T-helper 1 cell treated with Interleukin-12 subunit alpha and Interleukin-12 subunit beta and Interleukin-4 antibody, amounts not matched to agents 30 μg/mL and 1 μg/mL, for 36 hours (primary cell): ENCODE data around the gene NFKB1.

Experiments used
- H3K27ac Mint-ChIP-seq: one replicate; pipeline ENCODE4 v1.8.0; 2021; ENCODE audit warnings: mild to moderate bottlenecking, mixed read lengths
- H3K27me3 Mint-ChIP-seq: one replicate; pipeline ENCODE4 v1.8.0; 2021; ENCODE audit warnings: low read depth, mixed read lengths
- H3K36me3 Mint-ChIP-seq: one replicate; pipeline ENCODE4 v1.8.0; 2021; ENCODE audit warnings: low read depth, mixed read lengths
- H3K4me1 Mint-ChIP-seq: one replicate; pipeline ENCODE4 v1.8.0; 2021; ENCODE audit warnings: low read depth, mixed read lengths
- H3K4me3 Mint-ChIP-seq: one replicate; pipeline ENCODE4 v1.8.0; 2021; ENCODE audit warnings: mild to moderate bottlenecking, moderate library complexity, mixed read lengths
- H3K9me3 Mint-ChIP-seq: one replicate; pipeline ENCODE4 v1.8.0; 2021; ENCODE audit warnings: mixed read lengths

The NFKB1 gene

DNA sequence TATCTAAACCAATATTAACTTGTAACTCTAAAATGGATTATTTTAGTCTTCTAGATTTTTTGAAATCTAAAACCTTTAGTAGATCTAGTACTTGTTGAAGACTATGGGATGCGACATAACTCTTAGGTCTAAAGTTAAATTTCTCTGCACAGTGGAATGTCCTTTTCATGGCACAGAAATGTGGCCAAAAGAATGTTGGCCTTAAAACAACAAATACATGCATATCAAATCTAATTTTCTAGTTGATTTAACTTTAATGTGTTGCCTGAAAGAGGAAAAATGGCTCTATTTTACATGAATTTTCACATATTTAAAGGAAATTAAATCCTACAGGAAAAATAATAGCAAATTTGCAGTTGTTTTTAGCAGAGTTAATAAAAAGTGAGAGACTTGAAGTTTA lies 30.3 kb downstream of the NFKB1 start:
- no peak overlapping the region for H3K4me3 Mint-ChIP-seq
- no peaks in the 10 kb centered on the region for H3K9me3 Mint-ChIP-seq
- no peaks in the 10 kb centered on the region for H3K27me3 Mint-ChIP-seq
- peaks cover 65% of the 10 kb centered on the region for H3K4me1 Mint-ChIP-seq
- H3K36me3 Mint-ChIP-seq = peaks cover 40% of the 10 kb centered on the region
- no peak overlapping the region for H3K27ac Mint-ChIP-seq

DNA sequence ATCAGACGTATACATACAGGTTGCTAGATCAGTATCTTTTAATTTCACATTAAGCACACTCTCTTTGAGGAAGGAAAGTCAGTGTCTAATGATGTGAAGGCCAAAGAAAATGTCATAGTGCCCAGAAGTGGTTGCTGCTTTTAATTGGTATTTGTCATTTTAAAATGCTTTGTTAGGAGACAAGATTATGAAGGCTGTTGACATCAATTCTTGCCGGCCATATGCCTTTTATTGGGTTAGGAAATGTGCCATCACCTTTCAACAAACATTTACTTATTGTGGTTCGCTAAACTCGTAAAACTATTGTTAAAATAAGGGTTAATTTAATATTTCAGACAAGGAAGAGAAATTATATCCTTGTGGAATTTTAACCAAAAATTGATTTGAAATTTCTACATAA lies 32.2 kb downstream of the NFKB1 start:
- peaks cover 47% of the 10 kb centered on the region for H3K4me1 Mint-ChIP-seq
- H3K27me3 Mint-ChIP-seq = no peaks in the 10 kb centered on the region
- peaks cover 32% of the 10 kb centered on the region for H3K36me3 Mint-ChIP-seq
- no peak overlapping the region for H3K27ac Mint-ChIP-seq
- H3K9me3 Mint-ChIP-seq = no peaks in the 10 kb centered on the region
- no peak overlapping the region for H3K4me3 Mint-ChIP-seq

DNA sequence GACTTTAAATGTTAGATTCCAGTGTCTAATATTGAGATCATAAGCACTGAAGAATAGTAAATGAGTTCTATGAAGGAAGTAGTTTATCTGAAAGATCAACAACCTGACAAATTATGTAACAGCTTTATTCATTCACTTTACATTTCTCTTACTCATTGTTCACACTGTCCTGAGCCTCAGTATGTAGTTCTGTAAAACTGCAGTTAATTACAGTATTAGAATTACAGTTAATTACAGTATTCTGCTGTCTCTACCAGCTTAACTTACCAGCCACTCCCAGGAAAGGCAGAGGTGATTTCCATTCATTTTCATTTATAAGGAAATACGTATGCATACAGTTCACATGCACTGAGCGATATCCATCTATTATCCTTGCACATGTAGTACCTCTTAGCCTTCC lies 32.7 kb downstream of the NFKB1 start:
- Mint-ChIP-seq H3K27ac (no peak overlapping the region), H3K9me3 (no peaks in the 10 kb centered on the region), H3K36me3 (peaks cover 31% of the 10 kb centered on the region), H3K4me3 (no peak overlapping the region), H3K27me3 (no peaks in the 10 kb centered on the region), H3K4me1 (peaks cover 43% of the 10 kb centered on the region)

DNA sequence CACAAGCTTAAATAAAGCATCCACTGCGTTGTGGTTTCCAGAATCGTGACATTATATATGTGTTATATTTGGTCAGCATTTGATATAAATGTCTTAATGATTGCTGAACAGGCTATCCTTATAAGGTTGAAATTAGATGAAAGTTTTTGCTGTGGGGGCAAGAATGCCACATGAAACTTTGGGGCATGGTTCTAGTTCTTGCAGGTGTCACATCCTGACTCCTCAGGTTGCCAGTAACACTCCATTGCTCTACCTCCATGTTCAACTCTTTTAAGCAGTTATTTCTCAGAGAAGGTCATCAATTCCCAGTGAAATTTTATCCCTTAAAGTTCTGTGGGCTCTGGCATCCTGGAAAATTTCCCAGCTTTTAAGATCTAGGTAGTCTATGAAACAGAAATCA lies 33.7 kb downstream of the NFKB1 start:
- H3K9me3 Mint-ChIP-seq = no peaks in the 10 kb centered on the region
- peaks cover 38% of the 10 kb centered on the region for H3K4me1 Mint-ChIP-seq
- no peaks in the 10 kb centered on the region for H3K27me3 Mint-ChIP-seq
- no peak overlapping the region for H3K27ac Mint-ChIP-seq
- no peak overlapping the region for H3K4me3 Mint-ChIP-seq
- H3K36me3 Mint-ChIP-seq = peaks cover 32% of the 10 kb centered on the region

DNA sequence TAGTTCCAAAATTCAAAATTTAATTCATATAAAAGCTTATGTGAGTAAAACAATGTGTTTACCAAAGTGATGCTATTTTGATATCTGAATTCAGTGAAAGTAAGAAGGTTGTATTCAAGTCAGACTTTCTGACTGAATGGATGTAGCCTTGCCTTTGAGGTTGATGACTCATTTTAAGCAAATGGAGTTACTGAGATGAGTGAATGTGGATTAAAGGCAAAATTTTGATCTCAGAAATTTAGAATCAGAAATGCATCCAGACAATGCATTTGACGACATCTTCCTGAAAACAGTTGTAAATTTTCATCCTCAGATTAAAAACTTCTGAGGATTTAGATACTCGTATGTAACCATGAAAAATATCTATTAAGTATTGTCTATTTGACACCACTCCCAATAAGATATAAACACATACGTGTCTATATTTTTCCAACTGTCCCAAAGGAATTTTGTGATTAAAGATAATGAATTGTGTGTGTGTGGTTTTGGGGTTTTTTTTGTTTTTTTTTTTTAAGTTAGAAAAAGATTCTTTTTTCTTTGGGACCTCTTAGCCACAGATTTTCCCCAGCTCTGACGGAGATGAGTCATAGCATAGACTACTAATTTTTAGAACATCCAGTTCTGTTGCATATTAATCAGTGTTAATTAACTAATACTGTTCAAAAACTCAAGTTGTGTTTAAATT lies 34.4 kb downstream of the NFKB1 start:
- Mint-ChIP-seq H3K27ac (no peak overlapping the region), H3K36me3 (peaks cover 30% of the 10 kb centered on the region), H3K4me1 (peaks cover 35% of the 10 kb centered on the region), H3K9me3 (no peaks in the 10 kb centered on the region), H3K4me3 (no peak overlapping the region), H3K27me3 (no peaks in the 10 kb centered on the region)

DNA sequence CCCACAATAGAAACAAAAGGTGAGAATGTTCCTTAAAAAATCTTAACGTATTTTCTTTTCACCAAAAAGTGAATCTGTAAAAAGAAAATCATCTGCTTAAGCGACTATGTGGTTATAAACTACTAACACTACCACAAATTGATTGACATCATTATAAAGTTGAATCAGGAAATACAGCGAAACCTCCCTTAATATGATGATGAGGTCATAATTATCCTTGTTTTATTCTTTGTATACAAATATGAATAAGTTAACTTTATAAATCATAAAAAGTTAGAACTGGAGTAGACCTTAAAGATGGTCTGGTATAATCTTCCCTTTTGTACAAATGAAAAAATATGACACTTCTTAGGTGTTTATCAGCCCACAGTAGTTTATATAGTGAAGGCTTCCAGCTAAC lies 35.6 kb downstream of the NFKB1 start:
- no peak overlapping the region for H3K4me3 Mint-ChIP-seq
- no peaks in the 10 kb centered on the region for H3K9me3 Mint-ChIP-seq
- H3K27me3 Mint-ChIP-seq = no peaks in the 10 kb centered on the region
- peaks cover 38% of the 10 kb centered on the region for H3K4me1 Mint-ChIP-seq
- H3K27ac Mint-ChIP-seq = no peak overlapping the region
- H3K36me3 Mint-ChIP-seq = peaks cover 27% of the 10 kb centered on the region

DNA sequence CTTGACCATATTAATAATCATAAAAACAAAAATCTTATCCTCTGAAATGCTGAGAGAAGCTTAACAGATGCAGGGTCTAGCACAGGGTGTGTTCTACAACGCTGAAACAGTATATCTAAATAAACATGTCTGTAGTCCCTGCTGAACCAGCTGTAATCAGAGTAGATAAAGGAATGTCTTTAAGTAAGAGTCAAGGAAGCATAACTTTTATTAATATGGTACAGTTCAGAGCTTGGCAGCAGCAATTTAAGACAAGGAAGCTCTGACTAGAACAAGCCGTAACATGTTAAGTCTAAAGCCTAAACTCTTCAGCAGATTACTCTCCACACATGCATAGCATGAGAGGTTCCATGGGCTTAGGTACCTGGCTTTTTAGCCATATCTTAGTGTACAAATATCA lies 36.1 kb downstream of the NFKB1 start:
- Mint-ChIP-seq H3K27ac (no peak overlapping the region), H3K36me3 (peaks cover 26% of the 10 kb centered on the region), H3K27me3 (no peaks in the 10 kb centered on the region), H3K4me1 (peaks cover 38% of the 10 kb centered on the region), H3K4me3 (no peak overlapping the region), H3K9me3 (no peaks in the 10 kb centered on the region)

DNA sequence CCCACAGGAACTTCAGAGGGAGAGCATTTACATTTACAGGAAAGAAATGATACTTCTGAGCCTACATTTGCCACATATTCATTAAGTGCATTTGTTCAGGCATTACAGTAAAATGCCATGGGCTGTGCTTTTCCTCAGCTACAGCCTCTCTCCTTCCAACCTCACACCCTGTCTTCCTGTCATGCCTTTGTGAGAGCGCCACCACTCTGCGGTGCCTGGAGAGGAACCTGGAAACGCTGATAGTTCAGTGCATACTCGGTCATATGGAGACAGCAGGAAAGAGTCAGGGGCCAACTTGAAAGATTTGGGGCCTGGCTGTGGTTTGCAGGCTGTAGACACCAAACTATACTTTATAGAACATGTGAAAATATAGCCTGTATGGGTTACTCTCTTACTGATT lies 40.5 kb downstream of the NFKB1 start:
- no peaks in the 10 kb centered on the region for H3K27me3 Mint-ChIP-seq
- H3K4me3 Mint-ChIP-seq = no peak overlapping the region
- peaks cover 17% of the 10 kb centered on the region for H3K4me1 Mint-ChIP-seq
- no peaks in the 10 kb centered on the region for H3K9me3 Mint-ChIP-seq
- H3K27ac Mint-ChIP-seq = no peak overlapping the region
- peaks cover 31% of the 10 kb centered on the region for H3K36me3 Mint-ChIP-seq

DNA sequence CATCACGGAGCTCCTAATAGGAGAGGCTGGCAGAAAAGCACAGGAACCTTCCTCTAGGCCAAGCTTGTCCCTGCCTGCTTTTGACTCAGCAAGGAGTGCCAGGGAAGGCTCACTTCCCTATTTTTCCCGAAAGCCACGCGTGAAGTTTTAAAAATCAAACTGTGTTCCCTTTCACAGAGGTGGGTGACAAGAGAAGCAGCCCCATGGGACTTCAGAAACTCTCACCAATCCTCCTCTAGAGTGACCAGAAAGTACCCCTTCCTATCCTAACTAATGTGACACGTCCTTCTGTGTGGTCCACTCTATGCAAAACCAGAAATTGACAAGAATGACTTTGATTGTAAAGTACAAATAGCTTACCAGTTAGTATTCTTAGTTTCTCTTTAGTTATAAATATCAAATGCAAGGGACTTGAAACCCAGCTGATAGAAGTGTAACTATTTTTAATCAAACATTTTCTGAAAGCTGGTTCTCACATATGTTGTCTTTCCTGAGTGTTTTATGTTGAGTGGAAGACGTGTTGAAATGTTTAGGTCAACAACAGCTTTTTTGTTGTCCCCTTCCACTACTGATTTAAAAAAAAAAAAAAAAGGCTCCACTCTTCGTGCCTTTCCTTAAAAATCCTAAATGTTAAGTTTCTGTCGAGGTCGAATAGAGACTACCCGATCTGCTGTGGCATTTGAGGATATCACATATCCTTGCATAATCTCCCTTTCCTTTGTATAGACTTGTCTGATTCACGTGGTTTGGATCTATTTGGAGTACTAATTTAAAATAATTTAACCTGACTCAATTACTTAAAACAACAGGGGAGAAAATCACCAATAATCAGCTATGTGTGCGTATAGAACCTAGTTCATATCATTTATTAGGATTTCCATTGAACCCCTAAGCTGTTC lies 42.1 kb downstream of the NFKB1 start:
- Mint-ChIP-seq H3K4me3 (no peak overlapping the region), H3K36me3 (peaks cover 36% of the 10 kb centered on the region), H3K27ac (no peak overlapping the region), H3K27me3 (no peaks in the 10 kb centered on the region), H3K9me3 (no peaks in the 10 kb centered on the region), H3K4me1 (peaks cover 22% of the 10 kb centered on the region)

DNA sequence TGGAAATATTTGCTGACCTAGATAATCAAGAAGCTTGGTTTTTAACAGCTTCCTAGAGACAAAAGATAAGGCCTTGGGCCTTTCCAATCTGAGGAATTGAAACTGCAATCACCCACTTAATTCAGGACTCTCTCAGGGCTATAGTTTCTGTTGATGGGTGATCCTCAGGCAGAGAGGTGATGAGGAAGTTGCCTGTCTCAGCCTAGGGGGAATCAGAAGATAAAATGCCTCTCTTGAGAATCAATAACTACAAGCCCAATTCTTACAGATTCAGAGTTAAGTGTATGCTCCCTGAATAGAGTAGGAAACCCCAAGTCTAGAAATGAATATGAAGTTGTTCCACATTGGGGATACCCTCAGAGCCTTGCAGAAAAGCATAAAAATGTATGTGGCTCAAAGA lies 45.5 kb downstream of the NFKB1 start:
- Mint-ChIP-seq H3K27me3 (no peaks in the 10 kb centered on the region), H3K4me3 (no peak overlapping the region), H3K4me1 (peaks cover 25% of the 10 kb centered on the region), H3K27ac (no peak overlapping the region), H3K36me3 (peaks cover 33% of the 10 kb centered on the region), H3K9me3 (no peaks in the 10 kb centered on the region)

DNA sequence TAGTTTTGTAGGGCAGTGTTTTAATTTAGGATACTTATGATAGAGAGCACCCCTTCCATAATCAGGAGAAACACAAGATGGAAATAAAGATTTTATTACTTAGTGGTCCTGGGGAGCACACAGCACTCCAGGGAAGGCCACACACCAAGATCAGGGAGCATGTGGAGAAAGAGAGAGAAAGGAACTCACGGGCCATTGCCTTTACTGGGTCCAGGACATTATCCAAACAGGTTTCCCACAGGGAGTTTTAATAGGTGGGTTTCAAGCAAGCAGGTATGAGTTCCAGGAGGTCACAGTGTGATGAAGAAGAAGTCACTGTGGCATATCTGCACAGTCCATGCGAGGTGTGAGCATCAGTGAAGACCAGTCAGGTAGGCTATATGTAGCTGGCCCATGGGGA lies 46.8 kb downstream of the NFKB1 start:
- Mint-ChIP-seq H3K4me1 (peaks cover 31% of the 10 kb centered on the region), H3K9me3 (no peaks in the 10 kb centered on the region), H3K27me3 (no peaks in the 10 kb centered on the region), H3K36me3 (peaks cover 37% of the 10 kb centered on the region), H3K4me3 (no peak overlapping the region), H3K27ac (no peak overlapping the region)

DNA sequence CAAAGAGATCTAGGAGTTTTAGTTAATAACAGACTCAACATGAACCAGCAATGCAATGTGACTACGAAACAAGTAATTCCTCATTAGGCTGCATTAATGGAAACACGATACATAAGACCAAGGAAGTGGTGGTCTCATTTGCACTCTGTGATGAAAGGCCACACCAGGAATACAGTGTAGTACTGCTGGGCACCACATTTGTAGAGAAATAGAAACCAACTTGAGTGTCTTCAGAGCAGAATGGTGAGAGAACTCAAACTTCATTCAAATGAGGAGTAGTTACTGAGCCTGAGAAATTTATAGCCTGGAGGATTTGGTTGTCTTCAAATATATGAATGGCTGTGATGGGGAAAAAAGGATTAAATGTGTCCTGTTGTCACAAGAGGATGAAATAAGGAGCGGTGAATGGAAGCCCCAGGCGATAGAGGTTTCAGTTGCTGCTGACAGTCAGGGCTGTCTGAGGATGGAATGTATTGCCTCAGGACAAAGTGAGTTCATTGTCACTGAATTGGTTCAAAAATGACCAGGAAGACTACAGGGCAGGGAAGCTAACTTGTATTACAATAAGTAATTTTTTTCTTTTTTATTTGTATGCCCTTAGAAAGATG lies 50.9 kb downstream of the NFKB1 start:
- Mint-ChIP-seq H3K9me3 (no peaks in the 10 kb centered on the region), H3K4me1 (peaks cover 27% of the 10 kb centered on the region), H3K4me3 (peak overlapping the region; percentile 52), H3K27ac (no peak overlapping the region), H3K27me3 (no peaks in the 10 kb centered on the region), H3K36me3 (peaks cover 21% of the 10 kb centered on the region)

DNA sequence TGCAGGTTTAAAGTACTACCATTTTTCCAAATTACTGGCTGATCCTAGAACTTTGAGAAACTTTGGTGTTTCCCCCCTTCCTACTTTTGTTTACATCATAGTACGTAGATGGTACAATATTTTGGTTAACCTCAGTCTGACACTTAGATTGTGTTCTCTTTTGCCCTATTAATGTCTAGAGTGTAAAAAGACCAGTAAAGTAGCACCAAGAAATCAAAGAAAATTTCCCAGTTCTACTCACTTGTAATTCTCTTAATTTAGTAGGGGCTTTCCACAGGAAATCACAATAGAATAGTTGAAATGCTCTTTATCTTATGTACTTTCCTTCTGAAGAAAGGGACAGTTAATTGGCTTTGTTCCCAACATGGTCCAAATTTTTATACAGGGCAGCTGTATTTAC lies 51.6 kb downstream of the NFKB1 start:
- H3K4me3 Mint-ChIP-seq = no peak overlapping the region
- no peaks in the 10 kb centered on the region for H3K27me3 Mint-ChIP-seq
- no peak overlapping the region for H3K27ac Mint-ChIP-seq
- H3K9me3 Mint-ChIP-seq = no peaks in the 10 kb centered on the region
- peaks cover 26% of the 10 kb centered on the region for H3K4me1 Mint-ChIP-seq
- peaks cover 20% of the 10 kb centered on the region for H3K36me3 Mint-ChIP-seq

DNA sequence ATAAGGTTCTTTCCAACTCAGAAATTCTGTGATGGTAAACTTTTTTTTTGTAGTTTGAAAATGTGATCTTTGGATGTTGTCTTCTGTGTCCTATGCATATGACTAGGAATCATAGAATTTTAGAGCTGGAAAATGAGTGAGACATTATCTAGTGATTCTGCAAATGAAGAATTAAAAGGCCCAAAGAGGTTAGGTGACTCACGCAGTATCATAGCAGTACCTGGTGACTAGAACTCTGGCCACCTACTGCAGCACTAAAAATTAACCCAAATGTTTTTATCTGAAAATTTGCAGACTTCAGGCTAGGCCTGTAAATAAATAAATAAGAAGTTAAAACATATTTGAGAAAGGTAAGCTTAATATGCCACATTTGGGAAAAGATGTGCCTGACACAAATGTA lies 52.8 kb downstream of the NFKB1 start:
- no peaks in the 10 kb centered on the region for H3K9me3 Mint-ChIP-seq

DNA sequence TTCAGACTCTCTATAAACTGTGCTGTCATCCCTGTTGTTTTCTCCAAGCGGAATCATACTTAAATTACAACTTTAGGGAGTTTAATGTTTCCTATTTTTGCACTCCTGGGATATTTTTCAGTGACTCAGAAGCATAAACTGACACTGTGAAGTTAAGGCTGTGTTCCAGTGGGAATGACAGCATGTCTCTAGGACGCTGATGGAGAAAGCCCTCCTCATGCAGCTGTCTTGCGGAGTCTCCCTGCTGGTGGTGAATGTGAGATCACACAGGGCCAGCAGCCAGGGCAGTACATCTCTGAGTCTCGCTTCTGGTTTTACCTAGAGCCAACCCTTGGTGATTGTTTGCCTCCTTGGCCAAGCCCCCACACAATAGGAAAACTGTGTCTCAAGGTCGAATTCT lies 53.3 kb downstream of the NFKB1 start:
- H3K4me3 Mint-ChIP-seq = no peak overlapping the region
- H3K27me3 Mint-ChIP-seq = no peaks in the 10 kb centered on the region
- H3K9me3 Mint-ChIP-seq = no peaks in the 10 kb centered on the region
- H3K27ac Mint-ChIP-seq = no peak overlapping the region
- H3K36me3 Mint-ChIP-seq = peaks cover 23% of the 10 kb centered on the region
- peaks cover 32% of the 10 kb centered on the region for H3K4me1 Mint-ChIP-seq

More for the DNA sequence above, 52.8 kb downstream of the NFKB1 start:
- Mint-ChIP-seq H3K36me3 (peaks cover 20% of the 10 kb centered on the region), H3K4me1 (peaks cover 29% of the 10 kb centered on the region), H3K4me3 (no peak overlapping the region), H3K27ac (no peak overlapping the region), H3K27me3 (no peaks in the 10 kb centered on the region)
